ENCODE results near the gene SLIT1.

DNA sequence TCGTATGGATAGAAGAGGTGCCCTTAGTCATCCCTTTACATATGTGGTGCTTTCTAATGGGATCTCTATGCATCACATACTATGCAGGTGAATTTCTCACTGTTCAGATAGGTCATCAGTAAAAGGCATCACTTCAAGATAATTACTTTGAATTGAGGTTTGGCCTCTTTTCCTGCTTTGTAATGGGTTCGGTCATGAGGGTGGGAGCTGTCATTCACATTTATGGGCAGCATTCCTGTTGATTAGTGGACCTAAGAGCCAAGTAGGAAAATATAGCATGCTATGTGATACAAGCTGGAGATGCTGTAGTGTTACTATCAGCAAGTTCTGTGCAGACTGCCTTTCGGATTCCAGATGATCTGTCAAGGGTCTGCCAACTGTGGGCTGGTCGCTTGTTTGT lies 197.3 kb downstream of the SLIT1 start:
- TF ChIP-seq TAF1 (IDR thresholded peaks at IDR 0.05; ENCODE audit: low read depth) (no peak), EP300 (IDR thresholded peaks at IDR 0.05; ENCODE audit: borderline replicate concordance) (no peak), RAD21 (IDR thresholded peaks at IDR 0.05; ENCODE audit: low read depth) (no peak), NFIC (IDR thresholded peaks at IDR 0.05) (no peak), ZBTB7A (IDR thresholded peaks at IDR 0.05; ENCODE audit: low read depth) (no peak), YY1 (IDR thresholded peaks at IDR 0.05; ENCODE audit: low read depth) (no peak)
- TF ChIP-seq, protein P1, sequence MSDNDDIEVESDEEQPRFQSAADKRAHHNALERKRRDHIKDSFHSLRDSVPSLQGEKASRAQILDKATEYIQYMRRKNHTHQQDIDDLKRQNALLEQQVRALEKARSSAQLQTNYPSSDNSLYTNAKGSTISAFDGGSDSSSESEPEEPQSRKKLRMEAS (IDR thresholded peaks at IDR 0.05), result no peak
- TF ChIP-seq, protein P2, sequence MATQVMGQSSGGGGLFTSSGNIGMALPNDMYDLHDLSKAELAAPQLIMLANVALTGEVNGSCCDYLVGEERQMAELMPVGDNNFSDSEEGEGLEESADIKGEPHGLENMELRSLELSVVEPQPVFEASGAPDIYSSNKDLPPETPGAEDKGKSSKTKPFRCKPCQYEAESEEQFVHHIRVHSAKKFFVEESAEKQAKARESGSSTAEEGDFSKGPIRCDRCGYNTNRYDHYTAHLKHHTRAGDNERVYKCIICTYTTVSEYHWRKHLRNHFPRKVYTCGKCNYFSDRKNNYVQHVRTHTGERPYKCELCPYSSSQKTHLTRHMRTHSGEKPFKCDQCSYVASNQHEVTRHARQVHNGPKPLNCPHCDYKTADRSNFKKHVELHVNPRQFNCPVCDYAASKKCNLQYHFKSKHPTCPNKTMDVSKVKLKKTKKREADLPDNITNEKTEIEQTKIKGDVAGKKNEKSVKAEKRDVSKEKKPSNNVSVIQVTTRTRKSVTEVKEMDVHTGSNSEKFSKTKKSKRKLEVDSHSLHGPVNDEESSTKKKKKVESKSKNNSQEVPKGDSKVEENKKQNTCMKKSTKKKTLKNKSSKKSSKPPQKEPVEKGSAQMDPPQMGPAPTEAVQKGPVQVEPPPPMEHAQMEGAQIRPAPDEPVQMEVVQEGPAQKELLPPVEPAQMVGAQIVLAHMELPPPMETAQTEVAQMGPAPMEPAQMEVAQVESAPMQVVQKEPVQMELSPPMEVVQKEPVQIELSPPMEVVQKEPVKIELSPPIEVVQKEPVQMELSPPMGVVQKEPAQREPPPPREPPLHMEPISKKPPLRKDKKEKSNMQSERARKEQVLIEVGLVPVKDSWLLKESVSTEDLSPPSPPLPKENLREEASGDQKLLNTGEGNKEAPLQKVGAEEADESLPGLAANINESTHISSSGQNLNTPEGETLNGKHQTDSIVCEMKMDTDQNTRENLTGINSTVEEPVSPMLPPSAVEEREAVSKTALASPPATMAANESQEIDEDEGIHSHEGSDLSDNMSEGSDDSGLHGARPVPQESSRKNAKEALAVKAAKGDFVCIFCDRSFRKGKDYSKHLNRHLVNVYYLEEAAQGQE (IDR thresholded peaks at IDR 0.05; ENCODE audit: low read depth), result no peak
- TF ChIP-seq, protein P3, sequence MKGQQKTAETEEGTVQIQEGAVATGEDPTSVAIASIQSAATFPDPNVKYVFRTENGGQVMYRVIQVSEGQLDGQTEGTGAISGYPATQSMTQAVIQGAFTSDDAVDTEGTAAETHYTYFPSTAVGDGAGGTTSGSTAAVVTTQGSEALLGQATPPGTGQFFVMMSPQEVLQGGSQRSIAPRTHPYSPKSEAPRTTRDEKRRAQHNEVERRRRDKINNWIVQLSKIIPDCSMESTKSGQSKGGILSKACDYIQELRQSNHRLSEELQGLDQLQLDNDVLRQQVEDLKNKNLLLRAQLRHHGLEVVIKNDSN (IDR thresholded peaks at IDR 0.05), result no peak
